OCI-LY1 (cell line): ENCODE data around the gene CTCFL.

Experiments
- H2AFZ ChIP-seq: fragments of 200-600 bp; sonication (generic), shearing (Covaris generic); 2 replicates; pipeline ENCODE4 v1.6.0; 2014; ENCODE audit warnings: antibody characterized with exemption, mild to moderate bottlenecking, low read length
- H3F3A ChIP-seq: fragments of 200-600 bp; sonication (generic), shearing (Covaris generic); 2 replicates; pipeline ENCODE4 v1.6.0; 2014; ENCODE audit warnings: mild to moderate bottlenecking, antibody characterized with exemption, low read length, moderate library complexity; ENCODE audit not compliant: insufficient read depth
- H3K27ac ChIP-seq: fragments of 200-600 bp; sonication (generic); 2 replicates; pipeline ENCODE4 v1.5.1; 2014; ENCODE audit warnings: low read length, mixed run types, mild to moderate bottlenecking, low read depth; ENCODE audit not compliant: poor library complexity, severe bottlenecking
- H3K27me3 ChIP-seq: fragments of 200-600 bp; sonication (generic); 2 replicates; pipeline ENCODE4 v1.6.0; 2014; ENCODE audit warnings: antibody characterized with exemption, mild to moderate bottlenecking, low read length, moderate library complexity; ENCODE audit not compliant: insufficient read depth
- H3K36me3 ChIP-seq: fragments of 200-600 bp; sonication (generic); 2 replicates; pipeline ENCODE4 v1.6.1; 2014; ENCODE audit warnings: mild to moderate bottlenecking, antibody characterized with exemption, low read length, moderate library complexity, mixed read lengths; ENCODE audit not compliant: insufficient read depth
- H3K4me1 ChIP-seq: fragments of 200-600 bp; sonication (generic); 2 replicates; pipeline ENCODE4 v1.5.1; 2014; ENCODE audit warnings: mild to moderate bottlenecking, low read length, moderate library complexity; ENCODE audit not compliant: insufficient read depth, severe bottlenecking
- H3K4me2 ChIP-seq: fragments of 200-600 bp; sonication (generic), shearing (Covaris generic); 2 replicates; pipeline ENCODE4 v1.6.1; 2014; ENCODE audit warnings: low read length
- H3K4me3 ChIP-seq: fragments of 200-600 bp; sonication (generic); 2 replicates; pipeline ENCODE4 v1.5.1; 2014; ENCODE audit warnings: low read length, low read depth, mild to moderate bottlenecking, mixed read lengths; ENCODE audit not compliant: poor library complexity, severe bottlenecking
- H3K79me2 ChIP-seq: fragments of 200-600 bp; shearing (Covaris generic); 2 replicates; pipeline ENCODE4 v1.6.1; 2016; ENCODE audit warnings: mixed run types, low read length, mixed read lengths; ENCODE audit not compliant: insufficient read depth
- H3K9ac ChIP-seq: fragments of 200-600 bp; sonication (generic), shearing (Covaris generic); 2 replicates; pipeline ENCODE4 v1.6.1; 2014; ENCODE audit warnings: mild to moderate bottlenecking, low read length, mixed read lengths
- H3K9me2 ChIP-seq: fragments of 200-600 bp; sonication (generic), shearing (Covaris generic); 2 replicates; pipeline ENCODE4 v1.6.1; 2014; ENCODE audit warnings: low read depth, mild to moderate bottlenecking, low read length, mixed read lengths
- H3K9me3 ChIP-seq: fragments of 200-600 bp; shearing (Covaris generic); 2 replicates; pipeline ENCODE4 v1.6.1; 2014; ENCODE audit warnings: low read length, mixed read lengths
- H4K20me1 ChIP-seq: fragments of 200-600 bp; sonication (generic), shearing (Covaris generic); 2 replicates; pipeline ENCODE4 v1.6.0; 2016; ENCODE audit warnings: mild to moderate bottlenecking, low read length; ENCODE audit not compliant: insufficient read depth
- CTCF ChIP-seq: fragments of 200-600 bp; sonication (generic), shearing (Covaris generic); IDR thresholded peaks from 2 replicates; pipeline ENCODE4 v1.5.1; 2017; ENCODE audit warnings: mild to moderate bottlenecking, antibody characterized with exemption, low read length, moderate library complexity, mixed read lengths
- EZH2 ChIP-seq: fragments of 200-600 bp; sonication (generic), shearing (Covaris generic); IDR thresholded peaks from 2 replicates; pipeline ENCODE4 v1.8.0; 2017; ENCODE audit warnings: borderline replicate concordance, mixed run types, mild to moderate bottlenecking, antibody characterized with exemption, low read length, moderate library complexity, mixed read lengths

Gene CTCFL

GRCh38 chr20:57523782-57524181 lies 1.2 kb downstream of the CTCFL start:
- Histone ChIP-seq H3K4me1 (no peaks in the 10 kb centered on the region), H3K9me2 (no peaks in the 10 kb centered on the region), H3K27ac (no peak overlapping the region), H3K9ac (no peak overlapping the region), H3F3A (no peaks in the 10 kb centered on the region), H4K20me1 (no peaks in the 10 kb centered on the region), H3K36me3 (no peaks in the 10 kb centered on the region), H2AFZ (no peak overlapping the region), H3K79me2 (no peaks in the 10 kb centered on the region), H3K27me3 (no peaks in the 10 kb centered on the region), H3K9me3 (no peaks in the 10 kb centered on the region), H3K4me2 (no peak overlapping the region), H3K4me3 (no peak overlapping the region)
- TF ChIP-seq CTCF, result no peak
- TF ChIP-seq EZH2, result no peak

GRCh38 chr20:57522380-57523140 lies 2.4 kb downstream of the CTCFL start:
- H3K27me3 ChIP-seq, result no peaks in the 10 kb centered on the region
- no peak overlapping the region for H3K4me2 ChIP-seq
- no peaks in the 10 kb centered on the region for H3F3A ChIP-seq
- no peak overlapping the region for H3K4me3 ChIP-seq
- no peak overlapping the region for H2AFZ ChIP-seq
- H3K9me3 ChIP-seq, result no peaks in the 10 kb centered on the region
- H3K79me2 ChIP-seq, result no peaks in the 10 kb centered on the region
- no peaks in the 10 kb centered on the region for H3K9me2 ChIP-seq
- no peak overlapping the region for H3K27ac ChIP-seq
- no peak overlapping the region for H3K9ac ChIP-seq
- no peaks in the 10 kb centered on the region for H4K20me1 ChIP-seq
- TF ChIP-seq EZH2 (no peak), CTCF (no peak)
- no peaks in the 10 kb centered on the region for H3K4me1 ChIP-seq
- H3K36me3 ChIP-seq, result no peaks in the 10 kb centered on the region

- Histone ChIP-seq H3K9me2 (no peaks in the 10 kb centered on the region), H3K4me2 (no peak overlapping the region), H3K27me3 (no peaks in the 10 kb centered on the region), H3F3A (no peaks in the 10 kb centered on the region), H3K27ac (no peak overlapping the region), H3K4me1 (no peaks in the 10 kb centered on the region), H3K36me3 (no peaks in the 10 kb centered on the region), H3K79me2 (no peaks in the 10 kb centered on the region), H3K9me3 (no peaks in the 10 kb centered on the region), H2AFZ (no peak overlapping the region), H3K9ac (no peak overlapping the region), H4K20me1 (no peaks in the 10 kb centered on the region), H3K4me3 (no peak overlapping the region)
- TF ChIP-seq CTCF (no peak), EZH2 (no peak)
These were observed 7.0 kb downstream of the CTCFL start for GRCh38 chr20:57517904-57518303.
